ENCODE data around the gene VPS54.

Gene VPS54

GRCh38 chr2:64045938-64046337, 26.7 kb upstream of the VPS54 start:
- Mint-ChIP-seq H3K36me3 (ENCODE audit: low read depth) (no peaks in the 10 kb centered on the region), H3K9me3 (peaks cover 3% of the 10 kb centered on the region), H3K27ac (no peak overlapping the region), H3K4me3 (no peak overlapping the region), H3K4me1 (peaks cover 5% of the 10 kb centered on the region), H3K27me3 (ENCODE audit: low read depth) (no peaks in the 10 kb centered on the region)
- TF ChIP-seq, protein P1, sequence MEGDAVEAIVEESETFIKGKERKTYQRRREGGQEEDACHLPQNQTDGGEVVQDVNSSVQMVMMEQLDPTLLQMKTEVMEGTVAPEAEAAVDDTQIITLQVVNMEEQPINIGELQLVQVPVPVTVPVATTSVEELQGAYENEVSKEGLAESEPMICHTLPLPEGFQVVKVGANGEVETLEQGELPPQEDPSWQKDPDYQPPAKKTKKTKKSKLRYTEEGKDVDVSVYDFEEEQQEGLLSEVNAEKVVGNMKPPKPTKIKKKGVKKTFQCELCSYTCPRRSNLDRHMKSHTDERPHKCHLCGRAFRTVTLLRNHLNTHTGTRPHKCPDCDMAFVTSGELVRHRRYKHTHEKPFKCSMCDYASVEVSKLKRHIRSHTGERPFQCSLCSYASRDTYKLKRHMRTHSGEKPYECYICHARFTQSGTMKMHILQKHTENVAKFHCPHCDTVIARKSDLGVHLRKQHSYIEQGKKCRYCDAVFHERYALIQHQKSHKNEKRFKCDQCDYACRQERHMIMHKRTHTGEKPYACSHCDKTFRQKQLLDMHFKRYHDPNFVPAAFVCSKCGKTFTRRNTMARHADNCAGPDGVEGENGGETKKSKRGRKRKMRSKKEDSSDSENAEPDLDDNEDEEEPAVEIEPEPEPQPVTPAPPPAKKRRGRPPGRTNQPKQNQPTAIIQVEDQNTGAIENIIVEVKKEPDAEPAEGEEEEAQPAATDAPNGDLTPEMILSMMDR (IDR thresholded peaks at IDR 0.05; ENCODE audit: unreplicated experiment in 3 of 3) = no peak

GRCh38 chr2:64040161-64040560, 20.9 kb upstream of the VPS54 start:
- H3K4me3 Mint-ChIP-seq = no peak overlapping the region
- TF ChIP-seq, protein P1 (IDR thresholded peaks at IDR 0.05; ENCODE audit: unreplicated experiment in 3 of 3) = no peak
- H3K36me3 Mint-ChIP-seq (ENCODE audit: low read depth) = no peaks in the 10 kb centered on the region
- no peaks in the 10 kb centered on the region for H3K27me3 Mint-ChIP-seq (ENCODE audit: low read depth)
- H3K9me3 Mint-ChIP-seq = peaks cover 3% of the 10 kb centered on the region
- H3K4me1 Mint-ChIP-seq = peaks cover 13% of the 10 kb centered on the region
- H3K27ac Mint-ChIP-seq = no peak overlapping the region

DNA sequence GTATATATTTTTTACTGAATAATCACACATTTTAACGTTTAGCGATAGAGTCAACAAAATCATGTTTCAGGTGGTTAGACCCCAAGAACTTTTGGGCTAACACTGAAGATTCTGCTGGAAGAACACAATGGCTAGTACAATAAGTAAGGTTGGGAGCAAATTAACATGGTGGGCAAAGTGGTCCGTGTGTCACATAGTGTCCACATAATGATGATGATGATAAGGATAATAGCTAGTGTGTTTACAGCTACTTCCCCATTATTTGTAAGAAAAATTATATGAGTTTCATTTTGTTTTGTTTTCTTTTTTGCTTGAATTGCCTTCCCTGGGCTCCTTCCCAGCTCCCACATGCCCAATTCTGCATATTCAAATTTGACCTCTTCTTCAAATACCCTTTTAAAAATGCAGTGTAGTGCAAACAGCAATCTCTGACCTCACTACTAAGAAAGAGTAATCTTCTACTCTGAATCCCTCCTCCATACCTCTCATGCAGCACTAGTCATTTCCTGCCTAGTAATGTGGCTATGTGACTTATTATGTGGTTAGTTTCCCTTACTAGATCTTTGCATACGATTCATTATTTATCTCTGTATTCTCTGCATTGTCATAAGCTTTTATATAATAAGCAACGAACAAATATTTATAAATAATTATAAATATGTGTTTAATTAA, 16.9 kb upstream of the VPS54 start:
- H3K27me3 Mint-ChIP-seq (ENCODE audit: low read depth) = no peaks in the 10 kb centered on the region
- no peaks in the 10 kb centered on the region for H3K36me3 Mint-ChIP-seq (ENCODE audit: low read depth)
- no peak overlapping the region for H3K27ac Mint-ChIP-seq
- H3K4me1 Mint-ChIP-seq = peaks cover 18% of the 10 kb centered on the region
- TF ChIP-seq, protein P1 (IDR thresholded peaks at IDR 0.05; ENCODE audit: unreplicated experiment in 3 of 3) = no peak
- no peaks in the 10 kb centered on the region for H3K9me3 Mint-ChIP-seq
- H3K4me3 Mint-ChIP-seq = no peak overlapping the region

DNA sequence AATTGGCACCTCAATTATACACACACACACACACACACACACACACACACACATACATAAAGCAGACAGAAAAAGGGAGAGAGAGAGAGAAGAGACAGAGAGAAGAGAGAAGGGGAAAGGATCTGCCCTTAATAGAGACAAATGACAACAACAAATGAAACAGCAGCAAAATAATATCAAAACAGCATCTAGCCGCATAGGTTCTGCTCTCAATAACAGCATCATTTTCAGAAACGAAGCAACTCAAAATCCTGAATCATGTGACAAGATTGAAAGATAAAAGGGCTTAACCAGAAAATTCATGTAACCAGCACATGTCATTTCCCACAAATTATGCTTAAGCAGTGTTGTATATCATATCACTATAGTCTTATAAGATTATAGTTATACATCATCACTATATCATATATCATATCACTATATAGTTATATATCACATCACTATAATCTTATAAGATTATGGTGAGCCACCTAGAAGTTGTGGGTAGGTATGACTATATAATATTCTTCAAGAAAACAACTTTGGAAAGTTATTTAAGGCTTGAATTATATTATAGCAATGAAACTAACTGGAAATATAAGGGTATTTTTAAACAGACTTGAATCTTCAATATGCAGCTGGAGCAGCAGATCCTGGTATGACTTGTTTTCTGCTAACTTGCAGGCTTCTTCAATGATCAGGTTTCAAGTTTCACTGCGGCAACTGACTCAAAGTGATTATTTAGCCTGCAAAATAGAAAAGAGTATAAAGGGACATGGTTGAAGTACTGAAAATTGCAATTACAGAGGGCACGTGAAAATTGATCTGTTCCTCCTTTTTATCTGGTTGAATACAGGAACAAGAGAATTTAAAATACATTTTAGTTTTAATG, 16.1 kb upstream of the VPS54 start:
- H3K4me3 Mint-ChIP-seq = no peak overlapping the region
- H3K27ac Mint-ChIP-seq = no peak overlapping the region
- TF ChIP-seq, protein P1 (IDR thresholded peaks at IDR 0.05; ENCODE audit: unreplicated experiment in 3 of 3) = no peak

GRCh38 chr2:64029116-64029665, 10.0 kb upstream of the VPS54 start:
- H3K36me3 Mint-ChIP-seq (ENCODE audit: low read depth) = no peaks in the 10 kb centered on the region
- TF ChIP-seq, protein P1 (IDR thresholded peaks at IDR 0.05; ENCODE audit: unreplicated experiment in 3 of 3) = no peak
- no peaks in the 10 kb centered on the region for H3K27me3 Mint-ChIP-seq (ENCODE audit: low read depth)
- H3K4me1 Mint-ChIP-seq = no peaks in the 10 kb centered on the region
- no peak overlapping the region for H3K4me3 Mint-ChIP-seq
- H3K27ac Mint-ChIP-seq = no peak overlapping the region
- H3K9me3 Mint-ChIP-seq = no peaks in the 10 kb centered on the region

More for the DNA sequence above, 16.1 kb upstream of the VPS54 start:
- no peaks in the 10 kb centered on the region for H3K9me3 Mint-ChIP-seq
- H3K27me3 Mint-ChIP-seq (ENCODE audit: low read depth) = no peaks in the 10 kb centered on the region
- H3K4me1 Mint-ChIP-seq = peaks cover 18% of the 10 kb centered on the region
- no peaks in the 10 kb centered on the region for H3K36me3 Mint-ChIP-seq (ENCODE audit: low read depth)

All from nephron (organoid).